HG03045 (cell line): ENCODE data around the gene DCAF11.

ENCODE experiments used
- ATAC-seq: cut with Tn5 transposase; IDR thresholded peaks from one replicate; pipeline ENCODE4 v1.9.1; 2021; ENCODE audit warnings: mild to moderate bottlenecking, moderate library complexity; ENCODE audit not compliant: unreplicated experiment

Gene DCAF11

GRCh38 chr14:24116128-24116814, 1.7 kb downstream of the DCAF11 start:
- no peak for ATAC-seq

- no peak for ATAC-seq
Observed at GRCh38 chr14:24117179-24117578, 2.6 kb downstream of the DCAF11 start.

GRCh38 chr14:24119691-24120090, 5.1 kb downstream of the DCAF11 start:
- ATAC-seq = no peak

- ATAC-seq = no peak
Observed at GRCh38 chr14:24121210-24121609, 6.6 kb downstream of the DCAF11 start.

GRCh38 chr14:24122416-24122815, 7.8 kb downstream of the DCAF11 start:
- ATAC-seq = no peak

GRCh38 chr14:24122898-24123297, 8.3 kb downstream of the DCAF11 start:
- ATAC-seq = no peak

- peak; percentile 44 for ATAC-seq
Observed at GRCh38 chr14:24123424-24124417, 9.1 kb downstream of the DCAF11 start.

GRCh38 chr14:24126939-24127338, 12.4 kb downstream of the DCAF11 start:
- no peak for ATAC-seq

- ATAC-seq = no peak
Observed at GRCh38 chr14:24127673-24128072, 13.1 kb downstream of the DCAF11 start.

- no peak for ATAC-seq
Observed at GRCh38 chr14:24129410-24129998, 14.9 kb downstream of the DCAF11 start.

- no peak for ATAC-seq
Observed at GRCh38 chr14:24130380-24130716, 15.8 kb downstream of the DCAF11 start, which contains the start of gene FITM1. Gene FITM1 (plus strand): TSS chr14:24130659. CDS start chr14:24131564, 905 bp downstream.

- ATAC-seq = no peak
Observed at GRCh38 chr14:24130717-24131548, 16.4 kb downstream of the DCAF11 start.

GRCh38 chr14:24131549-24131966, 17.0 kb downstream of the DCAF11 start:
- ATAC-seq = no peak

GRCh38 chr14:24132061-24132685, 17.6 kb downstream of the DCAF11 start:
- no peak for ATAC-seq

- ATAC-seq = no peak
Observed at GRCh38 chr14:24132976-24133375, 18.4 kb downstream of the DCAF11 start.

GRCh38 chr14:24133735-24134134, 19.2 kb downstream of the DCAF11 start:
- no peak for ATAC-seq

- no peak for ATAC-seq
Observed at GRCh38 chr14:24135584-24135833, 20.9 kb downstream of the DCAF11 start.

- ATAC-seq = peak; percentile 86
Observed at GRCh38 chr14:24135834-24136683, 21.5 kb downstream of the DCAF11 start, which contains the start of gene PSME1. Gene PSME1 (plus strand): TSS chr14:24136194. CDS start chr14:24136263, 69 bp downstream.
